ENCODE measurements around the gene SLC25A25.
A peak's percentile ranks its signal among the peaks of the same experiment; 100 is the strongest.
"Not testable (repeated sequence)": the region's sequence is repeated elsewhere in the genome, so short reads cannot be mapped to it uniquely, and the experiment has no call there.

SLC25A25 gene

DNA sequence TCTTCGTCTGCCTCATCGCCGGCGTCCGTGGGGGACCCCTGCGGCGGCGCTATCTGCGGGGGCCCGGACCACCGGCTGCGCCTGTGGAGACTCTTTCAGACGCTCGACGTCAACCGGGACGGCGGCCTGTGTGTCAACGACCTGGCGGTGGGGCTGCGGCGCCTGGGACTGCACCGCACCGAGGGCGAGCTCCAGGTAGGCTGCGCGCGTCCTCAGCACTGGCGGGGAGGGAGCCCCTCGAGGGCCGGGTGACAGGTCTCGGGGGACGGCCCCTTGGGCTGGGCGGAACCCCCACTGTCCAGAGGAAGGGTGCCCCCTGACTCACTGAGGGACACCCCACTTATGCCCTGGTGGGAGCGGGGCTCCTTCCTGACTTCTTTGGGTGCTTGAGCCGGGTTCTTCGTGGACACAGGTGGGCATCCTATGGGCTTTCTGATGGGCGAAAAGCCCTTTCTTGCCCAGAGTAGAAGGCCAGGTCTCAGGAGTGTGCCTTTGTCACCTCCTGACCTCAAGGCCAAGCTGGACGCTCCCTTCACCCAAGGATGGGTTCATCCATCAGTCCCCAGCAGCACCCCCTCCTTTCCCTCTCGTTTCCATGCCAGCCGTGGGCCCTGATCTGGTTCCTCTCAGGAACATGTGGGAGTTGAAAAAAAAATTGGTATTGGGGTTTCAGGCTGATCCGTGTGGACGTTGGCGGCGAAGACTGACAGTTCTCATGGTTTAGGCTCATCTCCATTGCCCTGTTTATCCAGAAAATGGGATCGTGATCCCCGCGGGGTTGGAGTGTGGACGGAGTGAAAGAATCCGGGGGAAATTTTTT is 564 bp downstream of the SLC25A25 start:
- TF ChIP-seq CTCF (IDR thresholded peaks at IDR 0.05; ENCODE audit: low read depth, low read length) = no peak
- peak overlapping the region; percentile 89 for H3K4me3 ChIP-seq (ENCODE audit: low read depth, low read length)

DNA sequence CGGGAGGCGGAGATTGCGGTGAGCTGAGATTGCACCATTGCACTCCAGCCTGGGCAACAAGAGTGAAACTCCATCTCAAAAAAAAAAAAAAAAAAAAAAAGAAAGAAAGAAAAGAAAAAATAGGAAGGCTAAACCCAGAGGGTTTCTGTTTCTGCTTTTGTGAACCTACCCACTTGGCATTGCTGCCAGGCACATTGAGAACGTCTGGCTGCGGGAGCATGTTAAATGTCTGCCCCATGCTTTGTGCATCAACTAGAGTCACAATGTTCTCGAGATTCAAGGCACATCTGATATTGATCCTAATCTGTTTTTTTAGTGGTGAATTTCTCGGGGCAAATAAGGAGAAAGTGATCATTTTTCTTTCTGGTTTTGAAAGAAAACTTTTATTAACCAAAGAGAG is 2.8 kb downstream of the SLC25A25 start:
- no peak for TF ChIP-seq CTCF (IDR thresholded peaks at IDR 0.05; ENCODE audit: low read depth, low read length)
- H3K4me3 ChIP-seq (ENCODE audit: low read depth, low read length) = no peak overlapping the region

- not testable (repeated sequence) for H3K4me3 ChIP-seq (ENCODE audit: low read depth, low read length)
These were observed 3.4 kb downstream of the SLC25A25 start for GRCh38 chr9:128071475-128071874.

- no peak for TF ChIP-seq CTCF (IDR thresholded peaks at IDR 0.05; ENCODE audit: low read depth, low read length)
- H3K4me3 ChIP-seq (ENCODE audit: low read depth, low read length) = peak overlapping the region; percentile 0; the same call in 1 of the 2 replicates
These were observed 4.4 kb downstream of the SLC25A25 start for GRCh38 chr9:128072144-128073021.

DNA sequence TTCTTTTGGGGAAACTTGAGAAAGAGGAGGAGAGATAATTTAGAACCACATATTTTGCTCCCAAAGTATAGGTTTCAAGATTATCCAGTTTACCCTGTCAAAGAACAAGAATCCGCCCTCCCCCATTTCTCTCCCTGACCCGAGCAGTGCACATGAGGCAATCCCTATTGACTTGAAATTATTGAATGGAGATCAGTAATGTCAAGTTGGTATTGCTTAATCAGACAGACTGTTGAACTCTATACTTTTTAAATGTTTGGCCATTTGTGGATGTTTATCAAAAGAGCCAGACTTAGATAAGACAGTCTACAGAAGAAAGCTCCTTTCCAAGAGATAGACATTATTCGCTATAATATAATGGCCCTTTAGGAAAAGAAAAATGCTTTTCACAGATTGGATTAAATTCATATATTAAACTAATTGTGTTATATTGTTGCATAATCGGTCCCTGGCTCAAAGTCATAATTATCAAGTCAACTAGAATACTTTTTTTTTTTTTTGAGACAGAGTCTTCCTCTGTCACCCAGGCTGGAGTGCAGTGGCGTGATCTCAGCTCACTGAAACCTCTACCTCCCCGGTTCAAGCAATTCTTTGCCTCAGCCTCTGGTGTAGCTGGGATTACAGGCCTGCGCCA is 5.3 kb downstream of the SLC25A25 start:
- no peak overlapping the region for H3K4me3 ChIP-seq (ENCODE audit: low read depth, low read length)
- TF ChIP-seq CTCF (IDR thresholded peaks at IDR 0.05; ENCODE audit: low read depth, low read length) = no peak

- no peak for TF ChIP-seq CTCF (IDR thresholded peaks at IDR 0.05; ENCODE audit: low read depth, low read length)
- no peak overlapping the region for H3K4me3 ChIP-seq (ENCODE audit: low read depth, low read length)
These were observed 9.9 kb downstream of the SLC25A25 start for GRCh38 chr9:128077847-128078503.
